ELF-1 (cell line): ENCODE data around the gene CPNE2.
"Not testable (repeated sequence)": the region's sequence is repeated elsewhere in the genome, so short reads cannot be mapped to it uniquely, and the experiment has no call there.

ENCODE experiments used
- DNase-seq: peaks from one replicate; pipeline ENCODE4 v3.0.0-alpha.2; 2016; ENCODE audit warnings: low read depth, low spot score

CPNE2 gene

DNA sequence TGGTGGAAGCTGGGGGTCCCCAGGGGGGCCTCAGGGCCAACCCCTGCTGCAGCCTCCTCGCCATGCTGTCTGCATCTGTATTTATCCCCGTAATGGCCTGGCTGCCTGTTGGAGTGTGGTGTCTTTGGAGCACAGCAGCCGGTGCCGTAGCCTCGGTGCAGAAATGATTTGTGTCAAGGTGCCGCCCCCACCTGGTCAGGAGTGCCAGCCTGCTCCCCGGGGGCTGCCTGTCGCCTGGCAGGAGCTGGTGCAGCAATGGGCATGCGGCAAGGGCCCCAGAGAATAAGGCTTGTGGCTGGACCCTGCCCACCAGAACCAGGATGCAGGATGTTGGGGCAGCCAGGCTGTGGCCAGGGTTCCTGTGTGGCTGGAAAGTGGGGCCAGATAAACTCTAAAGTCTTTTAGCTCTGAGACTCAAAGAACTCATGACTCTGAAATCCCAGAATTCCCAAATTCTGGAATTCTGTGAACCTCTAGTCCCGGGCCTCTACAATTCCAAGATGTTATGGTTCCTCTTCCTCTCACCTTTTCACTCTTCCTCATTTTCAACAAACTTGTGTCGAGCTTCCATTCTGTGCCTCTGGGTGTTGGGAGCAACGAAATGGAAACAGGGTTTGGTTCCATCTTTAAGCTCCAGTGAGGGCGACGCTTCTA is 5.9 kb downstream of the CPNE2 start:
- DNase-seq, result no peak

DNA sequence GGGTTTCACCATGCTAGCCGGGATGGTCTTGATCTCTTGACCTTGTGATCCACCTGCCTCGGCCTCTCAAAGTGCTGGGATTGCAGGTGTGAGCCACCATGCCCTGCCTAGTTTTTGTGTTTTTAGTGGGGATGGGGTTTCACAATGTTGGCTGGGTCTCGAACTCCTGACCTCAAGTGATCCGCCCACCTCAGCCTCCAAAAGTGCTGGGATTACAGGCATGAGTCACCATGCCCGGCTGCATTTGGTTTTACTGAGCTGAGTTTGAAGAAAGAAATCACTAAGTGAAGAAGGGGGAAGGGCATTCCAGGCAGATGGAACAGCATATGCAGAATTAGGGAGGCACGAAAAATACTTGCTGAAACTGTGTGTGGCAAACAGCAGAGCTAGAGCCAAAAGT is 7.6 kb downstream of the CPNE2 start:
- not testable (repeated sequence) for DNase-seq

DNA sequence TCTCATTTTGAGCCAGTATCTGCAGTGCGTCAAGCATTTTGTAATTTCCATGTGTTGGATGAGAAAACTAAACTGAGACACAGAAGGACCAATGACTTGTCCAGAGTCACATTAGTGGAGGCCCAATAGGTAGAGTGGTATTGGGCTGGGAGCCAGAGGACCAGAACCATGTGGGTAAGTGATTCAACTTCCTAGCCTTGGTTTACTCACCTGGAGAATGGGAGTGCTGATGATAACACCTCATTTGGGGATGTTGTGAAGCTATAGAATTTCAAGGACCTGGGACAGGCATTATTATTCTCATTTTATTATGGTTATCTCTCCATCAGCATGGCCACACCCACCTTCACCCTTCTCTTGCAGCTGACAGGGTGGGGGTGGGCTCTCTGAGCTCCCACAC is 8.1 kb downstream of the CPNE2 start:
- no peak for DNase-seq

DNA sequence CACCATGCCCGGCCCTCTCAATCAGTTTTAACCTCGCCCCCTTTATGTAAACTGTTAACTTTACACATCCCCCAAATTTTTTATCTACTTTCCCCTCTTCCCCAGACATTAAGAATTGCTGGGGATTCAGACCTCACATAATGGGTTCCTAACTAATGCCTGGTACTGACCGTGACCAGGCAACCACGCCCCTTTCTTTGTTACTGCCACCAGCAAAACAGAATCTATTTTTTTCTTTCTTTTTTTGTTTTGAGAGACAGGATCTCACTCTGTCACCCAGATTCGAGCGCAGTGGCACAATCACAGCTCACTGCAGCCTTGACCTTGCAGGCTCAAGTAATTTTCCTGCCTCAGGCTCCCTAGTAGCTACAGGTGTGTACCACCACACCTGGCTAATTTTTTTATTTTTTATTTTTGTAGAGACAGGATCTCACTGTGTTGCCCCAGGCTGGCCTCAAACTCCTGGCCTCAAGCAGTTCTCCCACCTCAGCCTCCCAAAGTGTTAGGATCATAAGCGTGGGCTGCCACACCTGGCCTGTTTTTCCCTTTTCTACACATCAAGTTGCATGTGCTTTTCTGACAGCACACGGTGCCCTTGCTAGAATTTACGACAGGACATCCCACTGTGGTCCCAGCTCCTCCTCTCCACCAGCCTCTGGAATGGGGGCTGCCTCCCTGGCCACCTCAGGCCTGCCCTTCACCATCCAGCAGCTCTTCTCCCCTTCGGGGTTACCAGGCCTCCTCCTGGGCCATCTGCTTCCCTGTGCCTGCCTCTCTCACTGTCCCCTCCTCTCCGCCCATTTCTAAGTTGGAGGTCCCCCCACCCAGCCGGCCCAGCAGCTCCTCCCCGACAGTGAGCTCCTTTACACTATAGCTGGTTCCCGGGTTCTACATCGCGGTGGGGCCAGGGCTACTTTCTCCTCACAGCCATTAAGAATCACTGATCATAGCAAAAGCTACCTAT is 10.8 kb downstream of the CPNE2 start:
- no peak for DNase-seq

DNA sequence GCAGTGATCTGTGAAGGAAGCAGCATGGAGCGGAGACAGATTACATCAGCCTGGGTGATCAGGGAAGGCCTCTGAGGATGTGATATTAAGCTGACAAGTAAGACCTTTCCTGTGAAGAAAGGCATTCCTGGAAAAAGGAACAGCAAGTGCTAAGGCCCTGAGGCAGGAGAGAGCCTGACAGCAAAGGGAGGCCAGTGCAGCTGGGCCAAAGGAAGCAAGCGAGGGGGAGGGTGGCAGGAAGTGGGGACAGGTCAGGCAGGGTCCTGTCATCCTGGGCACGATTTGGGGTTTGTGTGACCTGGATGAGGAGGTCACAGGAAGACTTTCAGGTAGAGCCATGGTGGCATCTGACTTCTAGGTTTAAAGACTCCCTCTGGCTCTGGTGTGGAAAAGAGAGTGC is 12.3 kb downstream of the CPNE2 start:
- DNase-seq, result no peak

DNA sequence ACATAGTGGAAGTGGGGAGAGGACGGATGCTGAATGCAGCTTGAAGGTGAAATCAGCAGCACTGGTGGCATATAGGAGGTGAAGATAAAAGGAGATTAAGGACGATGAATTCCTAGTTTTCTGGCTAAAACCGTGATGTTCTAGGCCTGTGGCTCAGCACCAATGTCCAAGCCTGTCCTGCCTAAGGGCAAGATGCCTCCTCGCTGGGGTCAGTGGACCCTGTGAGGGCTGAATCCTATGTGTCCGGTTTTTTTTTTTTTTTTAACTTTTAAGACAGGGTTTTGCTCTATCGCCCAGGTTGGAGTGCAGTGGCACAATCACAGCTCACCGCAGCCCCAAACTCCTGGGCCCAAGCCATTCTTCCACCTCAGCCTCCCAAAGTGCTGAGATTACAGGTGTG is 12.8 kb downstream of the CPNE2 start:
- DNase-seq, result no peak

DNA sequence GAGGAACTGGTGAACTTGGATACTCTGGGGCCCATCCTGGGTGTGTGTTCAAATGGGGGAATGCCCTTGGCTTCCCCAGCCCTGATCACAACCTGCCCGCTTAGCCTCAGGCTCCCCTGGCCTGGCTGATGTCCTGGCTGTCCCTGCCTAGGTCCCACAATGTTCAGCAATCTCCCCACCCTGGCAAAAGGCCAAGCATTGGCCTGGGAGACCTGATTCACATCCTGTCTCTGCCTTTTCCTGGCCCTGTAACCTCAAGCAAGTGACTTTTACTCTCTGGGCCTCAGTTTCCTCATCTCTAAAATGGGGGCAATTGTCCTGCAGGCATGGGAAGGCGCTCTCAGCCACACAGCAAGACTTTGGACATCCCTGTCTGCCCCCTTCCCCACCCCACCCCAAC is 14.4 kb downstream of the CPNE2 start:
- DNase-seq, result no peak

DNA sequence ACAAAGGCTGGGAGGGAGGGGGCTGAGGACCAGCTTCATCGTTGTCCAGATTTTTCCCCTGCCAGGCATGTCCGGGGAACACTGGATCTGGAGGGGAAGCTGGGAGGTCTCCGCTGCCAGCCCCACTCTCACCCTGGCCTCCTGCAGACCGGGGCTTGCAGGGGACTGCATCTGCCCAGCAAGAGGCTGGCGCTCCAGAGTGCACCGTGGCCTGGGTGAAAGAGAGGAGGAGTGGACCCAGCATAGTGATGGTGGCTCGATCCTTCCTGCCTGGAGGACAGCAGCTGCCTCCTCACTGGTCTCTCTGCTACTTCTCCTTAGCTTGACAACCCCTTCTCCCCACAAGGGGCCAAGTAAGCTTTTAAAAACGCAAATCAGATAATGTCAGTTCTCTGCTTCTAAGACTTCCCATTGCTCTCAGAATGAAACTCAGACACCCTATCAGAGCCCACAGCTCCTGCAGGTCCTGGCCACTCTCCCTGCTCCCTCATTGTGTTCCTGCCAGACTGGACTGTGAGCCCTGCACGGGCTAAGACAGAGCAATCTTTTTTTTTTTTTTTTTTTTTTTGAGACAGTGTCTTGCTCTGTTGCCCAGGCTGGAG is 15.0 kb downstream of the CPNE2 start:
- no peak for DNase-seq

DNA sequence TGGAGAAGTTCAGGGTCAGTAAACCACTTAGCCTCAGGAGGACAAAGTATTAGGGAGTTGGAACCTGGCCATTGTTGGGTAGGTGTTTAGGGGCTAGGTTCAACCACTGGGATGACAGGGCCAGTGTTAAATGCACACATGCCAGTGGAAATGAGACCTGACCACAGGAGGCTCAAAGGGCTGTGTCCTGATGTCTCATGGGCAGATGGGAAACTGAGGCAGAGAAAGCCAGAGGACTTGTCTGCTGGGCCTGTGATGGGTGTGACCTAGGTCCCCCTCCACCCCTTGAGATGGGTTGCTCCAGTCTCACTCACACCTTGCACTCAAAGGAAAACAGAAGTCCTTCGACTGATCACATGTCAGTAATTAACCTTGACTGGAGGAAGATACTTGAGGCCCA is 16.0 kb downstream of the CPNE2 start:
- no peak for DNase-seq

DNA sequence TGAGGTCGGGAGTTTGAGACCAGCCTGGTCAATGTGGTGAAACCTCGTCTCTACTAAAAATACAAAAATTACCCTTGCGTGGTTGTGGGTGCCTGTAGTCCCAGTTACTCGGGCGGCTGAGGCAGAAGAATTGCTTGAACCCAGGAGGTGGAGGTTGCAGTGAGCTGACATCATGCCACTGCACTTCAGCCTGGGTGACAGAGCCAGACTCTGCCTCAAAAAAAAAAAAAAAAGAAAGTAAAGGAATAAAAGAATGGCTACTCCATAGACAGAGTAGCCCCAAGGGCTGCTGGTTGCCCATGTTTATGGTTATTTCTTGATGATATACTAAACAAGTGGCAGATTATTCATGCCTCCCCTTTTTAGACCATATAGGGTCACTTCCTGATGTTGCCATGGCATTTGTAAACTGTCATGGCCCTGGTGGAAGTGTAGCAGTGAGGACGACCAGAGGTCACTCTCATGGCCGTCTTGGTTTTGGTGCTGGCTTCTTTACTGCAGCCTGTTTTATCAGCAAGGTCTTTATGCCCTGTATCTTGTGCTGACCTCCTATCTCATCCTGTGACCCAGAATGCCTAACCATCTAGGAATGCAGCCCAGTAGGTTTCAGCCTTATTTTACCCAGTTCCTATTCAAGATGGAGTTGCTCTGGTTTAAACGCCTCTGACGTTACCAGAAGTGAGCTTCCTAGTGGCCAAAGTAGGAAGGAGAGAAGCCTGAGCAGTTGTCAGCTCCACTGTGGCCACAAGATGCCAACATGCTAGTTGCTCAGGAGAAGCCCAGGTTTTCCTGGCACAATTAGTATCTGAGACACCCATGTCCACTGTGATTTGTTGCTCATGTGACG is 17.1 kb downstream of the CPNE2 start:
- DNase-seq, result not testable (repeated sequence)

DNA sequence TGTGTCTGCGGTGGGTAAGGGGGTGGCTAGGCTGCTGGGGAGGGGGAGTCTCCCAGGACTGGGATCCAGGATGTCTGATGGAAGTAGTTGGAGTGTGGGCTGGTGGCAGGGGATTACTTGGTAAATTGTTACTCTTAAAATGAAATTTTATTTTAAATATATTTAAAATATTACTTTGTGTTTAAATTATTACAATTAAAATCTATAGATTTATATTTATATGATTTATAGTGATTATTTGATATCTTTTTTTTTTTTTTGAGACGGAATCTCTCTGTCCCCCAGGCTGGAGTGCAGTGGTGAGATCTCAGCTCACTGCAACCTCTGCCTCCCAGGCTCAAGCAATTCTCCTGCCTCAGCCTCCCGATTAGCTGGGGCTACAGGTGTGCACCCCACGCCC is 18.6 kb downstream of the CPNE2 start:
- no peak for DNase-seq

DNA sequence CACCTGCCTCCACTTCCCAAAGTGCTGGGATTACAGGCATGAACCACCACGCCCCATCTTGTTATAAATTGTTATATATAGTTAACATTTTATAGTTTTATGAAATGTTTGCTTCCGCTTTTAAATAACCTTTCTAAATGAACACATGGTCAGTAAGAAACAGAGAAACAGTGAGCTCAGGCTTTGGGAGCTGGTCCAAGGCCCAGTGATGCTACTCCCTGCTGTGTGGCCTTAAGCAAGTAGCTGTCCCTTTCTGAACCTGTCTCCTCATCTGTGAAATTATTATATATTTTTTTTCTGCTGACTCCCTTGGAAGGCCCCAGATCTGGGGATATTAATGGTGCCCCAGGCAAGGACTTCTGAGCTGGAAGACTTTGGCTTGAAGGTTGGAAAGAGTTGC is 19.0 kb downstream of the CPNE2 start:
- no peak for DNase-seq

DNA sequence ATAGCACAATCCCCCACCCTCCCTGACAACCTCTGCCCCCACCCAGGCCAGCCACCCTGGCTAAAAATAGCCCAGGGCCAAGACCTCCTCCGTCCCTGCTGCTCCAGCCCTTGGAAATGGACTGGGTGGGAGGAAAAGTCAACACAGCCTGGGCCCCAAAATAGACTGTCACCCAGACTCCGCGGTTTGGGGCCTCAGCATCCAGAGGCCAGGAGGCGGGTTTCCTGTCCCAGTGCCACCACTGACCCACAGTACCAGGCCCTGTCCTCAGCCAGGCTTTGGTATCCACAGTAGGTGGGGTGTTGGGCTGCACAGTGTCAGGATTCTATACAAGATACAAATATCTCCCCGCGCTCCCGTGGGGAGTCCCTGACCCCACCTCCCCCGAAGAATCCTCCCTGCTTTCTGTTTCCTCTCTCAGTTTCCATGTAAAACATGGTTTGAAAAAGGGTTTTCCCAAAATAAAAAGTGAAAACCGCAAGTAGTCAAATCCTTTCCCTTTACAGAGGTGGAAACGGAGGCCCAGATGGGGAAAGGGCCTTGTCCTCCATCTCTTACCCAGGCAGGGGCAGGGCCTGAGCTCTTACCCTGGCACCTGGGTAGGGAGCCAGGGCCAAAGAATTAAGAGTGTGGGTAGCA is 20.1 kb downstream of the CPNE2 start:
- no peak for DNase-seq

DNA sequence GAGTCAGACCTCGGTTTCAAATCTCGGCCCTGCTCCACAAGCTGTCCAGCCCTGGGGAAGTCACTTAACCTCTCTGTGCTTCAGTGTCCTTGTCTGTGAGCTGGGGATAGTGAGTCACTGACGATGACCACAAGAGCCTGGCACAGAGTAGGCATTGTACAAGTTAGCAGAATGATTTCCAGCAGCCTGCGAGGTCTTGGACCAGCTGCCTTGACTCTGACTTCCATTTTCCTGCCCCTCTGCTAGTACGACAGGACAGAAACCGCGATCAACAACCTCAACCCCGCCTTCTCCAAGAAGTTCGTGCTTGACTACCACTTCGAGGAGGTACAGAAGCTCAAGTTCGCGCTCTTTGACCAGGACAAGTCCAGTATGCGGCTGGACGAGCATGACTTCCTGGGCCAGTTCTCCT is 20.7 kb downstream of the CPNE2 start:
- no peak for DNase-seq

DNA sequence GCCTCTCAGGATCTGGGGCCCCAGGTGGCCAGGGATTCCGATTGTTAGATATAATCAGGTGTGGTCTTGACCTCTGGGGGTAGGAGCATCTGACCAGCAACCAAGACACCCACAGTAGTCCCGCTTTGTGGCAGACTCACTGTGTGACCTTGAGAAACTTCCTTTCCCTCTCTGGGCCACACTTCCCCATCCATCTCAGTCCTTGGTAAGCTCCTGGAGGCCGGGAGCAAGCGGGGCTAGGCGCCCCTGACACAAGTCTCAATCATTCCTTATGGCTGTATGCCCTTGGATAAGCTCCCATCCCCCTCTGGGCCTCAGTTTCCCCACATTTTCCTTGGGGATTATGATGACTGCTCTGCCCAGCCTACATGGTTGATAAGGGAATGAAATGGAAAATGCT is 21.3 kb downstream of the CPNE2 start:
- no peak for DNase-seq

DNA sequence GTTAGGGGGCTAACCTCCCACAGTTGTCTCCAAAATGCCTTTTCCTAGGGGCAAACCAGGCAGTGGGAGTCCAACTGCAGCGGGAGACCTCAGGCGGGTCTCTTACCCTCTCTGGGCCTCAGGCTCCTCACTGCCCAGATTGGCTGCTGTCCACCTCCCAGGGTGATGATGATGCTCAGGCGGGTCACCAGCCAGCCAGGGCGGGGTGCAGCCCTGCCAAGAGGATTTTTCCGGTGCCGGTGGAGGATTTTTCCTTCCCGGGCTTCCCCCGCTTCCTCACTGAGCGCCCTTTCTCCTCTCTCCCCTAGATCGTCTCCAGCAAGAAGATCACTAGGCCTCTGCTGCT is 22.8 kb downstream of the CPNE2 start:
- no peak for DNase-seq

DNA sequence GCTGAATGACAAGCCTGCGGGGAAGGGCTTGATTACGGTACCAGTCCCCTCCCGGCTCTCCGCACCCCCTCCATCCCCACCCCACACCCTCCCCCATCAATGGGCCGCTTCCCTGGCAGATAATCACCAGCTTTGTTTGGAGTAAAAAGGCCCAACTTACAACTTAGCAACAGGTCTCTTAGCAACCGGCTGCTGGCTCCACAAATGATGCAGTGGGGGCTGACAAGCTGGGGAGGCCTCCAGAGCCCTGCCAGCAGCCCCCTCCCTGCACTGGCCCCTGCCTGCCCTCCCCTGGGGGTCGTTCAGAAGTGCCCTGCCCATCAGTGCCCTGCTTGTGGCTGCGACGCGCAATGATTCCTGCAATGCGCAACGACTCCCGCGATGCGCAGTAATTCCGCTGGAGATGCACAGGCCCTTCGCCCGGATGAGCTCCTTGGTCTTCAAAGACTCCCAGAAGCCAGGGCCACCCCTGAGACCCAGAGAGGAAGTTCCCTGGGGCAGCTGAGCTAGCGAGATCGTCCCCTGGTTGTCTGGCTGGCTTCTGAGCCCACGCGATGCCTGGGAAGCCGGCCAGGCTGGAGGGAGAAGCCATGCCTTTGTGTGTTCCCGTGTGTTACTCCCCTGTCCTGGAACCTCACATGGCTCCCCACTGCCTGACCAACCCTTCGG is 23.3 kb downstream of the CPNE2 start:
- no peak for DNase-seq

DNA sequence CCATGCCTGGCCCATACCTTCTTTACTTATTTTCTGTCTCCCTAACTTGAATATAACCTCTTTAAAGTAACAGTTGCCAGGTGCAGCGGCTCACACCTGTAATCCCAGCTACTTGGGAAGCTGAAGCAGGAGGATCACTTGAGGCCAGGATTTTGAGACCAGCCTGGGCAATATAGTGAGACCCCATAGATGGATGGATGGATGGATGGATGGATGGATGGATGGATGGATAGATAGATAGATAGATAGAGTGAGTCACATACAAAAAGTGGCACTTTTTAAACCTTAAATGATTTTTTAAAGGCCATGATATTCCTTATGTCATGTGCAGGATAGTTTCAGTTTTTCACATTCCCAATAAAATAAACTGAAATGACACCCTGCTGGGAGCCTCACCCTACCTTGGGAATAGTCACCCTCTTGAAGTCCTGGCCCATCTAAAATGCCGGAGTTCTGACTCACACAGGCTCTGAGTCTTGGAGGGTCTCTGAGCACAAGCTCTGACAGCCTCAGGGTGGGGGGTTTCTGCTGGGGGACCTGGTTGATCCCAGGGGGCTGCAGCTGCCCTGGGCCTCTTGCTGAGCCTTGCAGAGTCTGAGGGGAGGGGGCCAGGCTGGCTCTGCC is 26.2 kb downstream of the CPNE2 start:
- no peak for DNase-seq

DNA sequence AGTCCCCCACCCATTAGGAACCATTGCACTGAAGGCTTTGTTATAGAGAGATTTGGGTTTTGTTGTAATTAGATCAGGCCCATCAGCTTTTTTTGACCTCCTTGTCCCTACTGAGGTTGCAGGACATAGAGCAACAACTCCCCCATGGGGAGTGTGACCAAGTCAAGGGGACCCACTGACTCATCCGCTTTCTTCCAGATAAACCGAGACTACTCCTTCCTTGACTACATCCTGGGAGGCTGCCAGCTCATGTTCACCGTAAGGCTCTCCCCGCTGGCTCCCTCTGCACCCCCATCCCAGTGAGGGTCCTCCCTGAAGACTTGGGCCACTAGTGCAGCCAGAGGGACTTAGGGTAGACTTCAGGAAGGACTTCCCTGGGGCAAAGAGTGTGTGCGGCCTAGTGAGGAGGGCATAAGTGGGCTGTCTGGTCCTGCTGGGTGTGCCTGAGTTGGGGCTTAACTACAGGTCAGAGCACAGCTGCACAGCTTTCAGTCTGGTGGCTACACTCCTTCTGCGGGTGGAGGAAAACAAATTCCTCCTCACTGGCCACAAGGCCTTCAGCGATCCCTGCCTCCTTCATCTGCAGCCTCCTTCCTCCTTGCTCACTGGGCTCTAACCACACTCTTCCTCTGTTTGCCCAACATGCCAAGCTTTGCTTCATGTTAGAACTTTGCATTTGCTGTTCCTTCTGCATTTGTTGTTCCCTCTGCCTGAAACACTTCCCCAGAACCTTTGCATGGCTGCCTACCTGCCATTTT is 31.0 kb downstream of the CPNE2 start:
- DNase-seq, result no peak
